B cell (primary cell): ENCODE results near the gene GABRQ.

Experiments
- EZH2 ChIP-seq: IDR thresholded peaks from 2 replicates; pipeline ENCODE4 v1.6.1; 2012; ENCODE audit warnings: borderline replicate concordance, low read depth, mild to moderate bottlenecking, moderate library complexity, low read length; ENCODE audit not compliant: insufficient read depth, poor library complexity, severe bottlenecking
- TF ChIP-seq, protein P1 (sequence below): fragments of 200-600 bp; IDR thresholded peaks from one replicate; pipeline ENCODE4 v1.8.0; 2022; ENCODE audit warnings: antibody characterized with exemption, mild to moderate bottlenecking

GRCh38 chrX:152641996-152642395, 4.3 kb downstream of the GABRQ start:
- TF ChIP-seq, protein P1, sequence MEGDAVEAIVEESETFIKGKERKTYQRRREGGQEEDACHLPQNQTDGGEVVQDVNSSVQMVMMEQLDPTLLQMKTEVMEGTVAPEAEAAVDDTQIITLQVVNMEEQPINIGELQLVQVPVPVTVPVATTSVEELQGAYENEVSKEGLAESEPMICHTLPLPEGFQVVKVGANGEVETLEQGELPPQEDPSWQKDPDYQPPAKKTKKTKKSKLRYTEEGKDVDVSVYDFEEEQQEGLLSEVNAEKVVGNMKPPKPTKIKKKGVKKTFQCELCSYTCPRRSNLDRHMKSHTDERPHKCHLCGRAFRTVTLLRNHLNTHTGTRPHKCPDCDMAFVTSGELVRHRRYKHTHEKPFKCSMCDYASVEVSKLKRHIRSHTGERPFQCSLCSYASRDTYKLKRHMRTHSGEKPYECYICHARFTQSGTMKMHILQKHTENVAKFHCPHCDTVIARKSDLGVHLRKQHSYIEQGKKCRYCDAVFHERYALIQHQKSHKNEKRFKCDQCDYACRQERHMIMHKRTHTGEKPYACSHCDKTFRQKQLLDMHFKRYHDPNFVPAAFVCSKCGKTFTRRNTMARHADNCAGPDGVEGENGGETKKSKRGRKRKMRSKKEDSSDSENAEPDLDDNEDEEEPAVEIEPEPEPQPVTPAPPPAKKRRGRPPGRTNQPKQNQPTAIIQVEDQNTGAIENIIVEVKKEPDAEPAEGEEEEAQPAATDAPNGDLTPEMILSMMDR: no peak
- TF ChIP-seq EZH2: no peak
